ENCODE results near the gene ATP9A.
"Not testable (repeated sequence)": the region's sequence is repeated elsewhere in the genome, so short reads cannot be mapped to it uniquely, and the experiment has no call there.

The ATP9A gene

DNA sequence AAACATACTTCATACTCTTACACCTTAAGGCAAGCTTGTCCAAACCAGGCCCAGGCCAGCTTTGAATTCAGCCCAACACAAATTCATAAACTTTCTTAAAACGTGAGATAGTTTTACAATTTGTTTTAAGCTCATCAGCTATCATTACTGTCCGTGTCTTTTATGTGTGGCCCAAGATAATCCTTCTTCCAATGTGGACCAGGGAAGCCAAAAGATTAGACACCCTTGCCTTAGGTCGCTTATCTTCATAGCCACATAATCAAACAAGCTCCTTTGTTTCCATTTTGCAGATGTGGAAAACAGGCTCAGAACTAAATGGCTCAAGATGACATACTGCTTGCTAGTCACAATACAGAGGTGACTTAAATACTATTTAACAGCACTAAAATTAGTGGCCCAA is 28.1 kb upstream of the ATP9A start:
- peak; percentile 93 for DNase-seq

DNA sequence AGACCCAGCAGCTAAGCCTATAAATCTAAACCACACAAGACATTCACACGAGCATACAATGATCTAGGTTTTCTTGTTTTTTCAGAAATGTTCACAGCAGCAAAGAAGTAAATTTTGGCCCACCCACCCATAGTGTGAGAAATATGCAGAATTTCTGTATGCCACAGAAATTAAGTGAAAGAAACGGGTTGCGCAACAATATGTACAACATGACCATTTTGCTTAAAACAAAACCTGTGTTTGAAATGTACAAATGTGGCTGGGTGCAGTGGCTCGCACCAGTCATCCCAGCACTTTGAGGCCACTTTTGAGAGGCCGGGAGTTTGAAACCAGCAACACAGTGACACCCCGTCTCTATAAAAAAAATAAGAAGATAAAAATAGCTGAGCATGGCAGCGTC is 24.8 kb upstream of the ATP9A start:
- DNase-seq: no peak

DNA sequence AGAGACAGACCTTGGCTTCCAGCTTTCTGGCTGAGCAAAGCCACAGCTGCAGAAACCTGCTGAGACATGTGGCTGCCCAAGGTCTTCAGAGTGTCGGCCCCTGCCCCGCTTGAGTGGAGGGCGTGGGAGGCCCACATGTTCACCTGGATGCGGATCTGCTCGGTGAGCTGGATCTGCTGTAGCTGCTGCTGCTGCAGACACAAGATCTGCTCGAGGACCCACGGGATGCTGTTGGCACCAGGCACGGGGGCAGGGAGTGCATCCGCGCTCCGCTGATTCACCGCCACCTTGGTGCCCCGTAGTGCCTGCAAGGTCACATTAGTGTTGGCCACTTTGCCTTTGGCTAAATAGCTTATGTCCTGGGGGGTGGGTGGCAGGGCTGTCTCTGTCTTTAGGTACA is 23.4 kb upstream of the ATP9A start:
- DNase-seq: no peak

DNA sequence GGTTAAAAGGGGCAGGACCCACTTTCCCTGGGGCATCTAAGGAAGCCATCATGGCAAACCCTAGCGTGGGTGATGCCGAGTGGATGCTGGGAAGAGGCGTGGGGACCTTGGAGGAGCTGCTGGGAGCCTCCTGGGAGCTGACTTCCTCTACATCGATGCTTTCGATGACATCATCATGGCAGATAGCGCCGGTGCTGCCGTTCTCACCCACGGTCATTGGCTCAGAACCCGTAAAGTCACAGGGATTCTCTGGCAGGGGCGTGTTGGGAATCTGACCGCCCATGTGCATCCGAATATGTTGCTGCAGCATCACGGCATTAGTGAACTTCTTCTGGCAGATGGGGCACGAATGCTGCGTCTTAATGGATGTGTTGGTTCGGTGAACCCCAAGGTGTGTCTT is 22.1 kb upstream of the ATP9A start:
- no peak for DNase-seq

DNA sequence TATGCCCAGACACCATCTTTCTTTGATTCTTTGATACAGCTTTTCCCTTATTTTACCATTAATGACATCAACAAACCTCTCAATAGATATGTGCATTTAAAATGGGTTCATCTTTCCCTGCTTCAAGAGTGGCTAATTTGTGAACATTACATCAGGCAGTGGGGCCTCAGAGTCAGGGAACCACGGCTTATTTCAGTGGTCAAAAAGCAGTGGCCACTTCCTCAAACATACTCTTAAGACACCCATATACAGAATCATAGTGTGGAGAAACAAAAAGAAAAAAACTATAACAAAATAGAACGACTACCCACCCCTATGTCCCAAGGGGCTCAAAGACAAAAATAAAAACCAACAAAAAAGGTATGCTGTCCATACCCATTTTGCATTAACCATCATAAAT is 21.2 kb upstream of the ATP9A start:
- DNase-seq: no peak

DNA sequence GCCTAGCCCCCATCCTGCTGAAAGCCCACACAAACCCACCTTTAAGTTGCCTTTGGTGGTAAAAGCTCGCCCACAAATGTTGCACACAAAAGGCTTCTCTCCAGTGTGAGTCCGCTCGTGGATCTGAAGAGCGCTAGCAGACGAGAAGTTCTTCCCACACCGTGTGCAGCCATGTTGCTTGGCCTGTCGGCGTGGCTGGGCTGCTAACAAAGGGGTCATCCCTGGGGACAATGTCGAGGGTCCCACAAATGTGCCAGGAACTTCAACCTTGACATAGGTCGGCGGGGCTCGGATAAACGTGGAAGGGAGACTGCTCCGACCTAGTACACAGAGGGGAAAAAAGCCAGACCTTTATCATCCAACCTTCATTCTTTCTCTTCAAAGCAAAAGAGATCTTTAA is 20.6 kb upstream of the ATP9A start:
- DNase-seq: no peak

DNA sequence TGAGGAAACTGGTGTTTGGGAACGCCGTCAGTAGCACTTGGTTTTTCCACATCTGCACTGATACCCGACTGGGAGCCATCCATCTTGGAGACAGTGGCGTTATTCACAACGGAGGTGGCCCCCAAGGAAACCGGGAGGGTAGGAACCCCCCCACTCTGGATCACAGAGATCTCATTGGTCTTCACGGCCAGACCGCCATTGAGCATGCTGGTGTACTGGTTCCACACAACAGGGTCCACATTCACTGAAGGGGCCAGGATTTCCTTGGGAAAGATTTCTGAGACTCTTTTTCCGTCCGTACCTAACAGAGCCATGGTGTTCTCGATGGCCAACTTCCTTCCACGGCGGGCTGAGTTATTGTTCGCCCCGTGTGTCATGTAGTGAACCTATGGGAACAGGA is 16.1 kb upstream of the ATP9A start:
- no peak for DNase-seq

DNA sequence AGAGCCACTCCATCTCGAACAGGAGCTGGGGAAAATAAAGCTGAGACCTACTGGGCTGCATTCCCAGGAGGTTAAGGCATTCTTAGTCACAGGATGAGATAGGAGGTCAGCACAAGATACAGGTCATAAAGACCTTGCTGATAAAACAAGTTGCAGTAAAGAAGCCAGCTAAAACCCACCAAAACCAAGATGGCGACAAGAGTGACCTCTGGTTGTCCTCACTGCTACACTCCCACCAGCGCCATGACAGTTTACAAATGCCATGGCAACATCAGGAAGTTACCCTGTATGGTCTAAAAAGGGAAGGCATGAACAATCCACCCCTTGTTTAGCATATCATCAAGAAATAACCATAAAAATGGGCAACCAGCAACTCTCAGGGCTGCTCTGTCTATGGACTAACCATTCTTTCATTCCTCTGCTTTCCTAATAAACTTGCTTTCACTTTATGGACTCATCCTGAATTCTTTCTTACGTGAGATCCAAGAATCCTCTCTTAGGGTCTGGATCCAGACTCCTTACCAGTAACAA is 10.1 kb upstream of the ATP9A start:
- not testable (repeated sequence) for DNase-seq

DNA sequence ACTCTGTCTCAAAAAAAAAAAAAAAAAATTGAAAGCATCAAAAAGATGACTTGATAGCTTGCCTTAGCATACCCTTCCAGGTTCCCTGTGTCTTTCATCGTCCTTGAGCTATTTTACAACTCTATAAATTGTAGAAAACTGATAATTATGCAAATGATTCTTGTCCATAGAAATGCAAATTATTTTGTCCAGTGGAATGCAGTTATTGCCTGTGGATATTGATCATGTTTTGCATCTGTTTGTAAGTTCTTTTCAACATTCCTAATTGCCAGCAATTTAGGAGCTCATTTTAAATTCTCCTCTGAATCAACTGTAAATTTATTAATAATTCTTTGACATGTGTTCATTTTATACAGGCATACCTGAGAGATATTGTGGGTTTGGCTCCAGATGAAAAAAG is 7.1 kb upstream of the ATP9A start:
- no peak for DNase-seq

DNA sequence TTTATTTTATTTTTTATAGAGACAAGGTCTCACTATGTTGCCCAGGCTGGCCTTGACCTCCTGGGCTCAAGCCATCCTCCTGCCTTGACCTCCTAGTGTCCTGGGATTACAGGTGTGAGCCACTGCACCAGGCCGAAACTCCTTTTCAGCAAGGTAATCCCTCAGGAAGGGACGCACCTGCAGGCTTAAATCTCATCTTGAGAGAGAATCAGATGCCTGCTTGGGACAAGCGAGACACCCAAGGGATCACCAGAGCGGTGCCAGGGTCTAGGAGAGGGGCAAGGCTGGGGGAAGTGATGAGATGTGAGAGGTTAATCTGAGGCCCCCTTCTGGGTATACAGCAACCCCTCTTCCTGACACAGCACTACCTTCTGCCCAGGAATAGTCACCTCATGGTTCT is 4.0 kb upstream of the ATP9A start:
- no peak for DNase-seq

DNA sequence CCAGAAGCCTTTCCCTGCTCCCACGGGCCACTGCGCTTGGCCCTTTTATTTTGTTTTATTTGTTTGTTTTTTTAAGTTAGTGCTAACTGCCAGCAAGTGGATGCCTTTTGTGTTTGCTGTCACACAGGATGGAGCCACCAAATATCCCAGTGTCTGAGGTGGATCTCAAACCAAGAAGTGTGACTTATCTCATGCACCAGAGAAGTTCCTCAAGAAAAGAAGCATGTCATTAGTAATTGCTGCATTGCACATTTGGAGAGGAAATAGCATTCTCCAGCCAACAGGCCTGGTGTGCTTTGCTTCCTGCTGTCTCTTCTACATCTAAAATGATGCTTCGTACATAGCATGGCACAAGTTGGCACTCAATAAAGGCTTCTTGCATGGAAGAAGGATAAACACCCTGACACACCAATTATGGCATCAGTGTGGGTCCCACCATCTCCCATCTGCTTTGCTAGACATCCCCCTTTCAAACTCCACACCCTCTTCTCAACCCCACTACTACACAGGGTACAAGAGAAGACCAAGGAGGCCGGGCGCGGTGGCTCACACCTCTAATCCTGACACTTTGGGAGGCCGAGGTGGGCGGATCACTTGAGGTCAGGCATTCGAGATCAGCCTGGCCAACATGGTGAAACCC is 1.9 kb upstream of the ATP9A start:
- no peak for DNase-seq

DNA sequence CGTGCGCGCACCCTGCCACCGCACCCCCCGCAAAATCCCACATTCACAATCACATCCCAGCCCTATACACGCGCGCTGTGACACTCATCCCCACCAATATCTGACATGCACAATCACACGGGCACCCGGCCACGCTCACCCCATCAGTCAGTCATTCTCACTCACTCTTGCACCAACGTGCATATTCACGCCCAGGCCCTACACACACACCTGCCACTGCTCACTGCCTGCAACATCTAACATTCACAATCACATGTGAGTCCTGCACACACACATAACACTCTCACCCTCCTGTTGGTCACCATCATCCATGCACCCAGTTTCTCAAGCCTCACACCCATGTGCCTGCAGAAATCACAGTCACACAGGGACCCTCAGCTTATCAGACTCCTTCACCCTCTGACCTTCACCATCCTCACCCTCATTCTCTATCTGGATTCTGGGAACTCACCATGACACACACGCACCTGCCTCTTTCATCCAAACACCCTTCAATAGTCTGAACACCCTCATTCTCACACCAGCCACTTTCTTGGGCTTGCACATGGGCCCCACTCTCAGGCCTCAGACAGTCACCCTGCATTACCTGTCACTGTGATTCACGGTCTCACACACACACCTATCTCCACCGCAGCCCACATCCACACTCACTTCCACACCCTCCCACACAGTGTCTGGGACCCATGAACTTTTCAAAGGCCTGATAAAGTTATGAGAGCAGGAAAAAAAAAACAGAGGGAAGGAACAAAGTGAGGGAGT is 748 bp upstream of the ATP9A start:
- DNase-seq: no peak

DNA sequence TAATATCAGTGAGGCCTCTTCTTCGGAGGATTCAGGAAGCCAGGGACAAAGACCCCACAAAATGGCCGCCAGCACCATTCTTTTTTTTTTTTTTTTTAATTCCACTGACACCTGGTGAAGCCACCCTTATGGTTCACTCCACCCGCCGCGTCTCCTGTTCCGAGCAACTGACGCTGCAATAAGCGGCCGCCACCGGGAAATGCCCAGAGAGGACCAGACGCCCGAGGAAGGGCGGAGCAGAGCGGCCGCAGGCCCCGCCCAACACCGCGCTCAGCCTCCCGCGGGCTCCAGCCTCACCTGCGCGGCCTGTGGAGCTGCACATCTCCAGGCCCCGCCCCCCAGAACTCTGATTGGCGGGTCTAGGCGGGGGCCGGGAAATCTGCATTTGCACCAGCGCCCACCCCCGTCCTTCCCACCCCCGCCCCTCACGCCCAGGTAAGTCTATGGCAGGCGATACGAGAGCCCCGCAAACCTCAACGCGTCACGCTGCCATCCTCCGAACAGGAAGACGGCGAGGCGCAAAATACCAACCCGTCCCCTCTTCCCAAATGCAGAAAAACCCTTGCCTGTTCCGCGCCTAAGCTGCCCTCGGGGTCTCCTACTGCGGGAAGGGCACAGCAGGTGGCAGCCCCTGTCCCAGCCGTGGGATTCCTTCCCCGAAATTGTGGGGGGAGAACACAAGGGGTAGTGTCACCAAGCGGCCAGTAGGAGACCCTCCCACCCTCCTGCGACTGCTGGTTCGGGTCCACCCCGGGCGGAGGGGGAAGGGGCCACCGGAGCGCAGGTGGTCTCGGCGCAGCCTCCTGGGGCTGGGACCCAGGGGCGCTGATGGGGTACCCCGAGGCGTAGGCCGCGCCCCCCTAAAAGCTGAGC is 960 bp downstream of the ATP9A start:
- peak; percentile 20 for DNase-seq

DNA sequence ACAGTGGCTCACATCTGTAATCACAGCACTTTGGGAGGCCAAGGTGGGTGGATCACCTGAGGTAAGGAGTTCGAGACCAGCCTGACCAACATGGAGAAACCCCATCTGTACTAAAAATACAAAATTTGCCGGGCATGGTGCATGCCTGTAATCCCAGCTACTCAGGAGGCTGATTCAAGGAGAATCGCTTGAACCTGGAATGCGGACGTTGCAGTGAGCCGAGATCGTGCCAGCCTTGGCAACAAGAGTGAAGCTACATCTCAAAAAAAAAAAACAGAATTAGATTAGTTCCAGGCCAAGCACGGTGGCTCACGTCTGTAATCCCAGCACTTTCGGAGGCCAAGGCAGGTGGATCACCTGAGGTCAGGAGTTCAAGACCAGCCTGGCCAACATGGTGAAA is 2.8 kb downstream of the ATP9A start:
- not testable (repeated sequence) for DNase-seq

DNA sequence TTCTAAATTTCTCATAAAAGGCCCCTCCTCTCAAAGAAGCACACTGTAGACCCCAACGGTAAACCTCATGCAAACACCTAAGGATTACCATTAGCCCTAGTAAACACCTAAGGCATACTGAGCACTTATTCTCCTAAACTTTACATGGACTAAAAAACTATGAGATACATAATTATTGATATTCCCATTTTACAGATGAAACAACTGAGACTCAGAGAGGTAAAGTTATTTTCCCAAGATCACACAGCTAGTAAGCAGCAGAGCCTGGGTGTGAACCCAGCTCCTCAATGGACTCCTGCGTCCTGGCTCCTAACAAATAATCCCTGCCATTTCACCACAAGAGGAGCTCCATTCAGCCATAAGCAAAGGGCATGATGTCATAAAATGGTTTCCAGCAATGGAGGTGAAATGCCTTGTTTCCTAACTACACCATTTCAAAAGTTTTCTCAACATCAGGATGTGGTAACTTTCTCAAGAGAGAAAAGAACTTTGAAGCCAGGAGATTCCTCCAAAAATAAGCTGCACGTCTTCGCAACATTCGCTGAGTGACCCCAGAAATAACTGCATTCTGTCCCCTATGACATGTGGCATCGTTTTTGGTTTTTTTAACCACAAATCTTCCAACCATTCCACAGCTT is 4.1 kb downstream of the ATP9A start:
- DNase-seq: no peak

DNA sequence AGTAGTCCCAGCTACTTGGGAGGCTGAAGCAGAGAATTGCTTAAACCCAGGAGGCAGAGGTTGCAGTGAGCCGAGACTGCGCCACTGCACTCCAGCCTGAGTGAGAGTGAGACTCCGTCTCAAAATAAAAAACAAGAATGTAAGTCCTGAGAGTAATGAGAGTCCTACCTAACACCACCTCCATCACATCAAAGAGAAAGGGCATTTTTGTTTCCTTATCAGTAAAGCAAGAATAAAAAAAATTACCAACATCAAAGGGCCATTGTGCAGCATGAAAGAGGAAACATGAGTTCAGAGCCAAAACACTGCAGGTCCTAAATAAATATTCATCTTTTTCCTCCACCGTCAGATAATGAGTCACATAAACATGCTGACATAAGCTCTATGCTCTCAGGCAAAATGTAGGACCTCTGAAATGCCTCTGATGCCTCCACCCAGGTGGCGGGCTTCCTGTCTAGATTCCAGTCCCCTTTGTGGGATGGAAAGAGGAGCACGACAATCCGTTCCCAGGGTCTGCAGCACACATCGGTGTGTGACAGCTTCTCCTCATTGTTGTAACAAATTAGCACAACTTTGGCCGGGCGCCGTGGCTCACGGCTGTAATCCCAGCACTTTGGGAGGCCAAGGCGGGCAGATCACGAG is 7.2 kb downstream of the ATP9A start:
- DNase-seq: no peak

DNA sequence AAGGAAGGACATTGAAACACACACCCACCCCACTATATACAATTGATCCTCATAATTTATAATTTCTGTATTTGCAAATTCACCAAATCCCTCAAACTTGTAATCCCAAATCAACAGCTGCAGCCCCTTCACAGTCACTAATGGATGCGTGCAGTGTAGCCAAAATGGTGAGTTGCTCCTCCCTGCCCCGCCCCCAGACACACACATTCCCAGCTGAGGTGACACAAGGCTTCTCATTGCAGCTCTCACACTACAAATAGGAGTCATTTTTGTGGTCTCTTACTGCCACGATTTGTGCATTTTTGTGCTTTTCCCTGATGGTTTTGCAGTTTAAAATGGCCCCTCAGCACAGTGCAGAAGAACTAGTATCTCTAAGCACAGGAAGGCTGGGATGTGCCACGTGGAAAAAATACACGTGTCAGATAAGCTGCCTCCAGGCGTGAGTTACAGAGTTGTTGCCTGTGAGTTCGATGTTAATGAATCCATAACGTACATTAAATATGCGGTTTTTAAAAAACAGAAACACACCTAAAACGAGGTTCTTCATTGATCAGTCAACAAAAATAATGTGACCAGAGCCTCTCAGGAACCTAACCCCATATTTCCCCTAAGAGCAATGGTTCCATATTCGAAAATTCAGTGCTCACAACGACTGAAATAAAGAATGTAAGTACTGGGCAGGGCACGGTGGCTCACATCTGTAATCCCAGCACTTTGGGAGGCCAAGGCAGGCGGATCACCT is 8.2 kb downstream of the ATP9A start:
- DNase-seq: no peak

DNA sequence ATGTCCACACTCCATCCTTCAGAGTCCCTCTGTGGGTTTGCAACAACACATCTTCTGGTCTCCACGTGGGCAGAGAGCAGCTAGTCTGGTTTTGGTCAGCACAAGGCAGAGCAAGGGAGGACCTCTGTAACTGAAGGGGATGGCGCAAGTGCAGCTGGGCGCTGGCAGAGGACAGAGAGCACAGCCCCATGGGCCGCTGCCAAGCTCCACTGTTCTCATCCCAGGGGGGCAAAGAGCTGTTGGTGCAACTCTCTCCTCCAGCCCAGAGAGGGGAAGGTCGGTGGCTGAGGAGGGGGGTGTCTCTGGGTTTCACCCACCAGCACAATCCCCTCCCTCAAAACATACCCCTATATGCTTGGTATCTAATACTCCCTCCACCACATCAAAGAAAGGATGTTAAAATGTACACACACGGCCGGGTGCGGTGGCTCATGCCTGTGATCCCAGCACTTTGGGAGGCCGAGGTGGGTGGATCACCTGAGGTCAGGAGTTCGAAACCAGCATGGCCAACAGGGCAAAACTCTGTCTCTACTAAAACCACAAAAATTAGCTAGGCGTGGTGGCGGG is 9.1 kb downstream of the ATP9A start:
- DNase-seq: no peak

DNA sequence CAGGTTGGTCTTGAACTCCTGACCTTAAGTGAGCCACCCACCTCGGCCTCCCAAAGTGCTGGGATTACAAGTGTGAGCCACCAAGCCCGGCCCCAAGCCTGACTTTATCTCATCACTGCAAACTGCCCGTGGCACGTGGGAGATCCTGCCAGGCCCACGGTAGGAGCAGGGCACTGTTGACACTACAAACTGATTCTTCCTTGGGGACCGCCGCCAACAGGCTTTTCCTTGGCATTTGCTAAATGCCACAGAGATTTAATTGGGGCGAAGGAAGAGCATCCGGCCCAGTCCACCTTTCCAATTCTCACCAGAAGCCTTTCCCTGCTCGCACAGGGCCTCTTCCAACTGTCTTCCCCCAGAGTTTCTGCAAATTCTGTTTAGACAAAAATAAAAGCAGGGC is 11.0 kb downstream of the ATP9A start:
- no peak for DNase-seq

DNA sequence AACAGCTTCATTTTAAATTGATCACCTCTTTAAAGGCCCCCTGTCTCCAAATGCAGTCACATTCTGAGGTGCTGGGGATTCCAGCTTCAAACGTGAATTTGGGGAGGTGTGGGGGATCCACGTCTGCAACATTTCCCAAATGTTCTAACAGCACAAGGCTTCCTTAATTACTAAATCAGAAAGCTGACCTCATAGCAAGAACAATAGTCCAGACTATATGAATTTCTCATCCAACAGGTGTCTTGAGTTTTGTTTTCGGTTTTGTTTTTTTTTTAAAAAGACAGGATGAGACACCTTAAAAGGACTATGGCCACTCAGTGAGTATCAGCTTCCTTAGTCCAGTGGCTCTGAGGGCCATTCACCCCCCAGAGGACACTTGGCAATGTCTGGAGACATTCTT is 11.5 kb downstream of the ATP9A start:
- no peak for DNase-seq

DNA sequence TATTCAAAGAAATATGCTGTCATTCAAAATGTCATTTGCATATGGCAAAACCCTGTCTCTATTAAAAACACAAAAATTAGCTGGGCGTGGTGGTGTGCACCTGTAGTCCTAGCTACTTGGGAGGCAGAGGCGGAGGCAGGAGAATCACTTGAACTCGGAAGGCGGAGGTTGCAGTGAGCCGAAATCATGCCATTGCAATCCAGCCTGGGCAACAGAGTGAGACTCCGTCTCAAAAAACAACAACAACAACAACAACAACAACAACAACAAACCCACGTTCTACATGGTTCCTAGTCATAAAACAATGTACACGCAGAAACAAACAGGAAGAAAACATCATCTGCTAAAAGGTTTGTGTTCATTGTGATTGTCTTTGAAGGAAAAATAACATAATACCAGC is 15.0 kb downstream of the ATP9A start:
- DNase-seq: not testable (repeated sequence)

Data from hematopoietic multipotent progenitor cell treated with erythropoietin and hydrocortisone succinate and interleukin-3 and kit ligand, for 8 days (in vitro differentiated cells).